K562 (cell line): ENCODE measurements around the gene KAT6B. TPM values are rescaled to one million over a fixed set of nuclear protein-coding genes. Genes with fewer than 3 reads are reported as not detected.
A peak's percentile ranks its signal among the peaks of the same experiment; 100 is the strongest.
"Not testable (repeated sequence)": the region's sequence is repeated elsewhere in the genome, so short reads cannot be mapped to it uniquely, and the experiment has no call there.

Source experiments
- ATAC-seq: fragments of 200-7000 bp; cut with Tn5 transposase; 3 replicates; pipeline ENCODE4 v1.9.1; 2020; ENCODE audit warnings: moderate library complexity
- BruUV-seq: library from RNA; stranded (reverse); fragments of 400-500 nt; replicated peaks from 2 replicates; lab custom pipeline; 2021; lab: Mats Ljungman, UMichigan
- CTCF ChIA-PET: fragments of 300-600 bp; formaldehyde crosslinking; extraction: SDS; loops from one replicate; lab custom pipeline; 2021; ENCODE audit warnings: low intra/inter-chr PET ratio; lab: Yijun Ruan, JAX
- POLR2A ChIA-PET: fragments of 300-600, 350-650 bp; sonication (Branson Sonifier 250); formaldehyde crosslinking; extraction: SDS; loops from one replicate; lab custom pipeline; 2021; ENCODE audit warnings: antibody characterized with exemption, inconsistent platforms; lab: Yijun Ruan, JAX
- DNase-seq, 4 experiments: peaks; one replicate each; pipeline versions ENCODE4 v3.0.0 to v3.0.0-alpha.2; 2011 to 2018; ENCODE audit warnings: low spot score in 3 of 4, mixed read lengths in 3 of 4; ENCODE audit errors: extremely low read depth in 1 of 4
- FAIRE-seq: peaks from 2 replicates; lab custom pipeline; 2011; peaks lifted over from hg19 to GRCh38; lab: Jason Lieb, UNC
- H2AFZ ChIP-seq: 2 replicates; pipeline ENCODE4 v1.6.0; 2011; ENCODE audit warnings: low read depth, low read length, control low read depth, inconsistent platforms
- H3K27ac ChIP-seq: fragments of 200-600 bp; 3 replicates; pipeline ENCODE4 v1.8.0; 2011; ENCODE audit warnings: low read depth, mild to moderate bottlenecking, control low read depth, inconsistent platforms, low read length, moderate library complexity, mixed read lengths; ENCODE audit errors: extremely low read depth
- H3K27me3 ChIP-seq, 2 experiments: fragments of 300-600 bp in 1 of 2; 2 replicates in 1 of 2; 3 replicates in 1 of 2; pipeline versions ENCODE4 v1.6.0 to v1.8.0; 2011; ENCODE audit warnings: inconsistent platforms in 2 of 2, low read length in 2 of 2, mild to moderate bottlenecking in 1 of 2, mixed read lengths in 1 of 2, moderate library complexity in 1 of 2; ENCODE audit not compliant: control insufficient read depth in 2 of 2, insufficient read depth in 2 of 2
- H3K36me3 ChIP-seq: fragments of 300-600 bp; 3 replicates; pipeline ENCODE4 v1.8.0; 2011; ENCODE audit warnings: mild to moderate bottlenecking, low read length, inconsistent platforms; ENCODE audit not compliant: control insufficient read depth, insufficient read depth
- H3K4me1 ChIP-seq, 2 experiments: fragments of 200-600 bp in 1 of 2; replicated peaks in 1 of 2; 2 replicates in 1 of 2; 3 replicates in 1 of 2; pipeline versions ENCODE4 v1.5.1 to v1.8.0; 2011; ENCODE audit warnings: inconsistent platforms in 2 of 2, low read length in 2 of 2, mild to moderate bottlenecking in 1 of 2, mixed read lengths in 1 of 2, moderate library complexity in 1 of 2; ENCODE audit not compliant: control insufficient read depth in 2 of 2, insufficient read depth in 2 of 2
- H3K4me2 ChIP-seq: 2 replicates; pipeline ENCODE4 v1.6.1; 2011; ENCODE audit warnings: low read length, control low read depth, inconsistent platforms, mixed read lengths; ENCODE audit not compliant: insufficient read depth
- H3K4me3 ChIP-seq: fragments of 200-600 bp; sonication (generic), shearing (Covaris generic); 2 replicates; pipeline ENCODE4 v1.5.1; 2016; ENCODE audit warnings: control low read depth, inconsistent platforms
- H3K79me2 ChIP-seq: fragments of 200-600 bp; 3 replicates; pipeline ENCODE4 v1.8.0; 2011; ENCODE audit warnings: low read length, inconsistent platforms; ENCODE audit not compliant: control insufficient read depth, insufficient read depth
- H3K9ac ChIP-seq, 2 experiments: 2 replicates each; pipeline versions ENCODE4 v1.6.0 to v1.6.1; 2011; ENCODE audit warnings: low read depth in 2 of 2, low read length in 2 of 2, control low read depth in 1 of 2, inconsistent platforms in 1 of 2, mild to moderate bottlenecking in 1 of 2, mixed read lengths in 1 of 2; ENCODE audit not compliant: insufficient read depth in 1 of 2
- H3K9me1 ChIP-seq: one replicate; pipeline ENCODE4 v1.6.0; 2011; ENCODE audit warnings: inconsistent platforms, mild to moderate bottlenecking, low read length, moderate library complexity; ENCODE audit not compliant: control insufficient read depth, insufficient read depth
- H3K9me3 ChIP-seq: replicated peaks from 2 replicates; pipeline ENCODE4 v1.5.1; 2011; ENCODE audit warnings: low read depth, low read length, inconsistent platforms; ENCODE audit not compliant: control insufficient read depth, insufficient read depth
- H4K20me1 ChIP-seq: replicated peaks from 2 replicates; pipeline ENCODE4 v1.6.1; 2011; ENCODE audit warnings: low read length, inconsistent platforms, mixed read lengths; ENCODE audit not compliant: control insufficient read depth, insufficient read depth
- KDM1A ChIP-seq, 2 experiments: fragments of 450-650 bp; IDR thresholded peaks; 2 replicates each; pipeline ENCODE4 v1.6.1; 2016; ENCODE audit warnings: mild to moderate bottlenecking in 2 of 2
- STAT6 ChIP-seq: sonication (generic); formaldehyde crosslinking; IDR thresholded peaks from 2 replicates; pipeline ENCODE4 v1.8.1; 2023; ENCODE audit warnings: mild to moderate bottlenecking, missing genetic modification reagents
- TAL1 ChIP-seq: fragments of 450-650 bp; IDR thresholded peaks from 2 replicates; pipeline ENCODE4 v1.6.1; 2016; ENCODE audit warnings: mild to moderate bottlenecking
- WGBS: fragments of 100-300 bp; shearing (Covaris generic); methylation state at CpG from one replicate; pipeline ENCODE4 v1.1.6; 2016; ENCODE audit warnings: low coverage, mixed read lengths; ENCODE audit not compliant: insufficient coverage; ENCODE audit errors: missing lambda C conversion rate; 5-methylcytosine and 5-hydroxymethylcytosine counted together
- in situ Hi-C: fragments of 300-500 bp; cut with MboI; formaldehyde crosslinking; loops from 4 replicates; pipeline ENCODE4 v1.15.0; 2018; ENCODE audit warnings: inconsistent platforms, mixed read lengths
- intact Hi-C: fragments of 100-400 bp; cut with micrococcal nuclease; formaldehyde crosslinking; loops from 2 replicates; pipeline ENCODE4 v1.14.2; 2022
- polyA plus RNA-seq, 8 experiments: library from polyadenylated mRNA; depleted of rRNA in 4 of 8; stranded (reverse) in 5 of 8; unstranded in 3 of 8; fragments of >200 nt; fragmentation: Nextera tagmentation in 2 of 8; fragmentation: Illumina TruSeq in 1 of 8; extraction: Ambion mirVana in 2 of 8; extraction: Trizol in 1 of 8; gene quantifications; 2 replicates each; pipeline versions ENCODE4 v1.2.1 to v1.2.3, GENCODE V29; 2011 to 2014; ENCODE audit warnings: inconsistent platforms in 1 of 8, missing spikeins in 1 of 8
- total RNA-seq, 7 experiments: library from RNA; depleted of rRNA in 6 of 7; stranded (reverse); fragments of >200 nt in 6 of 7; fragmentation: Illumina TruSeq in 2 of 7; extraction: Trizol in 2 of 7; gene quantifications; 2 replicates each; pipeline versions ENCODE4 v1.2.1 to v1.2.3, GENCODE V29; 2011 to 2021; ENCODE audit warnings: low replicate concordance in 1 of 7
- TF ChIP-seq, protein P1 (sequence below), 2 experiments: fragments of 450-650 bp in 1 of 2; sonication (generic) in 1 of 2; formaldehyde crosslinking in 1 of 2; IDR thresholded peaks in 1 of 2; conservative IDR thresholded peaks in 1 of 2; 2 replicates each; pipeline versions ENCODE4 v1.6.1 to v1.8.1; 2016 to 2023; ENCODE audit warnings: mild to moderate bottlenecking in 2 of 2, moderate library complexity in 2 of 2, inconsistent platforms in 1 of 2, missing genetic modification reagents in 1 of 2

Gene KAT6B
- total and polyA plus RNA-seq, 9 of the 15 experiments (the other 6 are each of a cell fraction or from before 2014, with no cell fraction given) = 1.4 to 9.2 (median 6.8) TPM

DNA sequence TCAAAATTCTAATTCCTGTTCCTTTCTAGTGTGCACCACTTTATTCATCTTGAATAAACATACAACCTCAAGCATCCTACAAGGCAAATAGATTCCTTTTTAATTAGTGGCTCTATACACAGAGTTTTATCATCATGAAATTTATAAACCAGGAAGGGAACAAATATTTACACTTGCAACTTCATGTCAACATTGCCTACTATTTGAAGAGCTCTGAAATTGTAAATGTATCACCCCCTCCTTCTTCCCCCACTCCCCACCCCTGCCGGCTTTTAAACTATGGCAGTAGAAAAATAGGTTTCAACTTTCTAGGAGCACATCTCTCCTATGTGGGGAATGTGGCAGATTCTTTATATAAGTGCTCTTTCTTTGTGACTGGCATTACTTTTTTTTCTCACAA lies 49.6 kb downstream of the KAT6B start (continued):
- TF ChIP-seq, protein P1, sequence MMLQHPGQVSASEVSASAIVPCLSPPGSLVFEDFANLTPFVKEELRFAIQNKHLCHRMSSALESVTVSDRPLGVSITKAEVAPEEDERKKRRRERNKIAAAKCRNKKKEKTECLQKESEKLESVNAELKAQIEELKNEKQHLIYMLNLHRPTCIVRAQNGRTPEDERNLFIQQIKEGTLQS (IDR thresholded peaks at IDR 0.05) = no peak
- TF ChIP-seq, protein P1 (CRISPR knock-in tag; conservative IDR thresholded peaks at IDR 0.05) = no peak
- TF ChIP-seq STAT6 (no peak), TAL1 (no peak)

GRCh38 chr10:74877054-74877453 lies 50.7 kb downstream of the KAT6B start:
- H3K9me1 ChIP-seq, FAIRE-seq, CTCF ChIA-PET, intact Hi-C loops, H3K79me2 ChIP-seq, H3K4me1 ChIP-seq, H3K9ac ChIP-seq, ATAC-seq, H3K4me3 ChIP-seq, H3K9me3 ChIP-seq, in situ Hi-C loops, H3K4me2 ChIP-seq, DNase-seq, H2AFZ ChIP-seq, H3K27ac ChIP-seq, H3K36me3 ChIP-seq, BruUV-seq: not testable (repeated sequence)
- Histone ChIP-seq H4K20me1 (0 out of 2 replicates have a peak, but pooled peaks cover 13% of the 10 kb centered on the region), H3K27me3 (peaks cover 0 to 10% of the 10 kb centered on the region in 2 experiments; a peak in 2 of 5 replicates)
- POLR2A ChIA-PET = interaction anchor here (0.7 to 1.3 kb wide), 4 partner anchors 14 to 372 kb away, joined by 3 to 6 read pairs (median 3); no protein-coding TSS in a partner anchor
- 21% methylated on average over 5 of the region's 5 CpGs for WGBS
- TF ChIP-seq KDM1A (IDR thresholded peaks at IDR 0.05) = peak; percentile 81 to 85
